ENCODE results near the gene TMEM184A.

GRCh38 chr7:1548438-1548831 is 7.6 kb downstream of the TMEM184A start:
- TF ChIP-seq POLR2AphosphoS5 (IDR thresholded peaks at IDR 0.05; ENCODE audit: borderline replicate concordance, low read depth, low read length) (no peak), EZH2 (IDR thresholded peaks at IDR 0.05) (no peak), FOXP2 (optimal IDR thresholded peaks at IDR 0.05; ENCODE audit: control extremely low read depth, extremely low read length, insufficient read depth) (no peak)

Data from SK-N-MC (cell line).